HL-60 (cell line): ENCODE results near the gene CABP2.
"Not testable (repeated sequence)": the region's sequence is repeated elsewhere in the genome, so short reads cannot be mapped to it uniquely, and the experiment has no call there.

ENCODE experiments used
- GABPA ChIP-seq: IDR thresholded peaks from 2 replicates; pipeline ENCODE4 v1.6.1; 2012; ENCODE audit warnings: low read depth
- POLR2AphosphoS5 ChIP-seq: IDR thresholded peaks from 2 replicates; pipeline ENCODE4 v1.6.1; 2012; ENCODE audit warnings: low read depth
- SPI1 ChIP-seq: IDR thresholded peaks from 2 replicates; pipeline ENCODE4 v1.6.1; 2012; ENCODE audit warnings: low read depth, mild to moderate bottlenecking, borderline replicate concordance
- TF ChIP-seq, protein P1 (sequence below): IDR thresholded peaks from one replicate; pipeline ENCODE4 v1.5.1; 2011; ENCODE audit warnings: low read length, control low read depth, inconsistent platforms; ENCODE audit not compliant: insufficient read depth
- TF ChIP-seq, protein P2 (sequence below): IDR thresholded peaks from 2 replicates; pipeline ENCODE4 v1.6.1; 2012; ENCODE audit warnings: low read depth; ENCODE audit not compliant: insufficient replicate concordance

DNA sequence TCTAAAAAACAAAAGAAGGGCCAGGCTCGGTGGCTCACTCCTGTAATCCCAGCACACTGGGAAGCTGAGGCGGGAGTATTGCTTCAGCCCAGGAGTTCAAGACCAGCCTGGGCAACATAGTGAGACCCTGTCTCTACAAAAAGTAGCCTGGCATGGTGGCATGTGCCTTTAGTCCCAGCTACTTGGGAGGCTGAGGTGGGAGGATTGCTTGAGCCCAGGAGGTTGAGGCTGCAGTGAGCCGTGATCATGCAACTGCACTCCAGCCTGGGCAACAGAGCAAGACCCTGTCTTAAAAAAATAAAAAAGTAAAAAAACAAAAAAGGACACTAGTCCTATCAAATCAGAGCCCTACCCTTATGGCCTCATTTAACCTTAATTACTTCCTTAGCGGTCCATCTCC lies 11.7 kb downstream of the CABP2 start:
- TF ChIP-seq, protein P1, sequence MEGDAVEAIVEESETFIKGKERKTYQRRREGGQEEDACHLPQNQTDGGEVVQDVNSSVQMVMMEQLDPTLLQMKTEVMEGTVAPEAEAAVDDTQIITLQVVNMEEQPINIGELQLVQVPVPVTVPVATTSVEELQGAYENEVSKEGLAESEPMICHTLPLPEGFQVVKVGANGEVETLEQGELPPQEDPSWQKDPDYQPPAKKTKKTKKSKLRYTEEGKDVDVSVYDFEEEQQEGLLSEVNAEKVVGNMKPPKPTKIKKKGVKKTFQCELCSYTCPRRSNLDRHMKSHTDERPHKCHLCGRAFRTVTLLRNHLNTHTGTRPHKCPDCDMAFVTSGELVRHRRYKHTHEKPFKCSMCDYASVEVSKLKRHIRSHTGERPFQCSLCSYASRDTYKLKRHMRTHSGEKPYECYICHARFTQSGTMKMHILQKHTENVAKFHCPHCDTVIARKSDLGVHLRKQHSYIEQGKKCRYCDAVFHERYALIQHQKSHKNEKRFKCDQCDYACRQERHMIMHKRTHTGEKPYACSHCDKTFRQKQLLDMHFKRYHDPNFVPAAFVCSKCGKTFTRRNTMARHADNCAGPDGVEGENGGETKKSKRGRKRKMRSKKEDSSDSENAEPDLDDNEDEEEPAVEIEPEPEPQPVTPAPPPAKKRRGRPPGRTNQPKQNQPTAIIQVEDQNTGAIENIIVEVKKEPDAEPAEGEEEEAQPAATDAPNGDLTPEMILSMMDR: not testable (repeated sequence)
- not testable (repeated sequence) for TF ChIP-seq GABPA, POLR2AphosphoS5, SPI1
- TF ChIP-seq, protein P2, sequence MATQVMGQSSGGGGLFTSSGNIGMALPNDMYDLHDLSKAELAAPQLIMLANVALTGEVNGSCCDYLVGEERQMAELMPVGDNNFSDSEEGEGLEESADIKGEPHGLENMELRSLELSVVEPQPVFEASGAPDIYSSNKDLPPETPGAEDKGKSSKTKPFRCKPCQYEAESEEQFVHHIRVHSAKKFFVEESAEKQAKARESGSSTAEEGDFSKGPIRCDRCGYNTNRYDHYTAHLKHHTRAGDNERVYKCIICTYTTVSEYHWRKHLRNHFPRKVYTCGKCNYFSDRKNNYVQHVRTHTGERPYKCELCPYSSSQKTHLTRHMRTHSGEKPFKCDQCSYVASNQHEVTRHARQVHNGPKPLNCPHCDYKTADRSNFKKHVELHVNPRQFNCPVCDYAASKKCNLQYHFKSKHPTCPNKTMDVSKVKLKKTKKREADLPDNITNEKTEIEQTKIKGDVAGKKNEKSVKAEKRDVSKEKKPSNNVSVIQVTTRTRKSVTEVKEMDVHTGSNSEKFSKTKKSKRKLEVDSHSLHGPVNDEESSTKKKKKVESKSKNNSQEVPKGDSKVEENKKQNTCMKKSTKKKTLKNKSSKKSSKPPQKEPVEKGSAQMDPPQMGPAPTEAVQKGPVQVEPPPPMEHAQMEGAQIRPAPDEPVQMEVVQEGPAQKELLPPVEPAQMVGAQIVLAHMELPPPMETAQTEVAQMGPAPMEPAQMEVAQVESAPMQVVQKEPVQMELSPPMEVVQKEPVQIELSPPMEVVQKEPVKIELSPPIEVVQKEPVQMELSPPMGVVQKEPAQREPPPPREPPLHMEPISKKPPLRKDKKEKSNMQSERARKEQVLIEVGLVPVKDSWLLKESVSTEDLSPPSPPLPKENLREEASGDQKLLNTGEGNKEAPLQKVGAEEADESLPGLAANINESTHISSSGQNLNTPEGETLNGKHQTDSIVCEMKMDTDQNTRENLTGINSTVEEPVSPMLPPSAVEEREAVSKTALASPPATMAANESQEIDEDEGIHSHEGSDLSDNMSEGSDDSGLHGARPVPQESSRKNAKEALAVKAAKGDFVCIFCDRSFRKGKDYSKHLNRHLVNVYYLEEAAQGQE: not testable (repeated sequence)
